Measurements from ENCODE around the gene MAP3K19. TPM values are rescaled to one million over a fixed set of nuclear protein-coding genes. Genes with fewer than 3 reads are reported as not detected.

The MAP3K19 gene
- polyA plus RNA-seq, 1 donor (not counting 4 experiments of a cell fraction or from before 2014, with no cell fraction given) = not detected

DNA sequence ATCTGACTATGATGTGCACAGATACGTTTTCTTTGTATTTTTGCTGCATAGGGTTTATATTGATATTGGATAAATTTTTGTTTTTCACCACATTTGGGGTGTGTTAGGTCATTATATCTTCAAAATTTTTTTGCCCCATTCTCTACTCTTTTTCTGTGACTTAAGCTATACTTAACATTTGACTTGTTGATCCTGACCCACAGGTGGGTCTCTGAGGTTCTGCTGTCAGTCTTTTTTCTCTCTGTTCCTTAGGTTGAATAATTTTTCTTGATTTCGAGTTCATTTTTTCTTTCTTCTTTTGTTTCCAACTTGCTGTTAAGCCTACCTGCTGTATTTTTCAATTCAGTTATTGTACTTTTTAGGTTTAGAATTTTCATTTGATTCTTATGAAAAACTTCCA lies 16.9 kb upstream of the MAP3K19 start:
- no peak for FAIRE-seq

DNA sequence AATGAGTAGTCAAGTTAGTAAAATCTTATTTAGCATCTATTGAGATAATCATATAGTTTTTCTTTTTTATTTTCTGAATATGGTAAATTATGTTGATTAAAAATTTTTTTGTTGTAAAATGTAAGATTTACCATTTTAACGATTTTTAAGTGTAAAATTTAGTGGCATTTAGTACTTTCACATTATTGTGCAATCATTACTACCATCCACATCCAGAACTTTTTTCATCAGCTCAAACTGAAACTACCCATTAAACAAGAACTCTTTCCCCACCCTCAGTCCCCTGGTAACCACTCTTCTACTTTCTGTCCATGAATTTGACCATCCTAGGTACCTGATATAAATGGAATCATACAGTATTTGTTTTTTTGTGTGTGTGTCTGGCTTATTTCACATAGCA lies 16.0 kb upstream of the MAP3K19 start:
- Histone ChIP-seq H3K9me1 (ENCODE audit: control insufficient read depth, extremely low read depth, insufficient read depth, low read length) (no peaks in the 10 kb centered on the region), H3K27ac (ENCODE audit: control insufficient read depth, insufficient read depth, low read length) (no peak overlapping the region), H2AFZ (ENCODE audit: control insufficient read depth, low read length) (no peak overlapping the region), H4K20me1 (ENCODE audit: control insufficient read depth, extremely low read depth, insufficient read depth, low read length) (no peaks in the 10 kb centered on the region), H3K36me3 (ENCODE audit: control insufficient read depth in 2 of 2, extremely low read depth in 1 of 2, insufficient read depth in 2 of 2, low read length in 2 of 2) (peaks cover 12 to 21% of the 10 kb centered on the region in 2 experiments), H3K9me3 (ENCODE audit: control insufficient read depth, low read depth, low read length) (no peaks in the 10 kb centered on the region), H3K9ac (ENCODE audit: control insufficient read depth, extremely low read depth, insufficient read depth, low read length) (no peak overlapping the region), H3K27me3 (ENCODE audit: control insufficient read depth, extremely low read depth, insufficient read depth, low read length) (no peaks in the 10 kb centered on the region), H3K4me3 (ENCODE audit: control insufficient read depth in 2 of 3, extremely low read depth in 1 of 3, insufficient read depth in 2 of 3, low read depth in 1 of 3, low read length in 3 of 3) (no peak overlapping the region), H3K79me2 (ENCODE audit: control insufficient read depth, insufficient read depth, low read length) (peaks cover 86% of the 10 kb centered on the region), H3K4me2 (ENCODE audit: control insufficient read depth, extremely low read depth, insufficient read depth, low read depth, low read length) (no peak overlapping the region), H3K4me1 (ENCODE audit: control insufficient read depth, extremely low read depth, insufficient read depth, low read length) (peaks cover 4% of the 10 kb centered on the region)
- DNase-seq (ENCODE audit: low read depth, low spot score) (no peak), FAIRE-seq (no peak)
- TF ChIP-seq EZH2 (IDR thresholded peaks at IDR 0.05; ENCODE audit: low read length) = no peak
- TF ChIP-seq, protein P1, sequence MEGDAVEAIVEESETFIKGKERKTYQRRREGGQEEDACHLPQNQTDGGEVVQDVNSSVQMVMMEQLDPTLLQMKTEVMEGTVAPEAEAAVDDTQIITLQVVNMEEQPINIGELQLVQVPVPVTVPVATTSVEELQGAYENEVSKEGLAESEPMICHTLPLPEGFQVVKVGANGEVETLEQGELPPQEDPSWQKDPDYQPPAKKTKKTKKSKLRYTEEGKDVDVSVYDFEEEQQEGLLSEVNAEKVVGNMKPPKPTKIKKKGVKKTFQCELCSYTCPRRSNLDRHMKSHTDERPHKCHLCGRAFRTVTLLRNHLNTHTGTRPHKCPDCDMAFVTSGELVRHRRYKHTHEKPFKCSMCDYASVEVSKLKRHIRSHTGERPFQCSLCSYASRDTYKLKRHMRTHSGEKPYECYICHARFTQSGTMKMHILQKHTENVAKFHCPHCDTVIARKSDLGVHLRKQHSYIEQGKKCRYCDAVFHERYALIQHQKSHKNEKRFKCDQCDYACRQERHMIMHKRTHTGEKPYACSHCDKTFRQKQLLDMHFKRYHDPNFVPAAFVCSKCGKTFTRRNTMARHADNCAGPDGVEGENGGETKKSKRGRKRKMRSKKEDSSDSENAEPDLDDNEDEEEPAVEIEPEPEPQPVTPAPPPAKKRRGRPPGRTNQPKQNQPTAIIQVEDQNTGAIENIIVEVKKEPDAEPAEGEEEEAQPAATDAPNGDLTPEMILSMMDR (optimal IDR thresholded peaks at IDR 0.05 in 1 of 3, IDR thresholded peaks at IDR 0.05 in 1 of 3, conservative IDR thresholded peaks at IDR 0.05 in 1 of 3; ENCODE audit: extremely low read depth in 1 of 3, insufficient read depth in 2 of 3, low read length in 3 of 3) = no peak
- dilution Hi-C loops (cut with MboI; ENCODE audit: extremely low pct_ligation_motif_present, low sequenced_read_pairs) = no loop called here

More for the DNA sequence above, 16.9 kb upstream of the MAP3K19 start:
- Histone ChIP-seq H3K4me3 (ENCODE audit: control insufficient read depth in 2 of 3, extremely low read depth in 1 of 3, insufficient read depth in 2 of 3, low read depth in 1 of 3, low read length in 3 of 3) (no peak overlapping the region), H3K9me1 (ENCODE audit: control insufficient read depth, extremely low read depth, insufficient read depth, low read length) (no peaks in the 10 kb centered on the region), H3K27me3 (ENCODE audit: control insufficient read depth, extremely low read depth, insufficient read depth, low read length) (no peaks in the 10 kb centered on the region), H2AFZ (ENCODE audit: control insufficient read depth, low read length) (no peak overlapping the region), H4K20me1 (ENCODE audit: control insufficient read depth, extremely low read depth, insufficient read depth, low read length) (no peaks in the 10 kb centered on the region), H3K27ac (ENCODE audit: control insufficient read depth, insufficient read depth, low read length) (no peak overlapping the region), H3K9me3 (ENCODE audit: control insufficient read depth, low read depth, low read length) (no peaks in the 10 kb centered on the region), H3K4me2 (ENCODE audit: control insufficient read depth, extremely low read depth, insufficient read depth, low read depth, low read length) (no peak overlapping the region), H3K4me1 (ENCODE audit: control insufficient read depth, extremely low read depth, insufficient read depth, low read length) (peaks cover 4% of the 10 kb centered on the region), H3K36me3 (ENCODE audit: control insufficient read depth in 2 of 2, extremely low read depth in 1 of 2, insufficient read depth in 2 of 2, low read length in 2 of 2) (peaks cover 12 to 21% of the 10 kb centered on the region in 2 experiments), H3K9ac (ENCODE audit: control insufficient read depth, extremely low read depth, insufficient read depth, low read length) (no peak overlapping the region), H3K79me2 (ENCODE audit: control insufficient read depth, insufficient read depth, low read length) (peaks cover 83% of the 10 kb centered on the region)
- dilution Hi-C loops (cut with MboI; ENCODE audit: extremely low pct_ligation_motif_present, low sequenced_read_pairs) = no loop called here
- no peak for TF ChIP-seq EZH2 (IDR thresholded peaks at IDR 0.05; ENCODE audit: low read length)
- TF ChIP-seq, protein P1 (optimal IDR thresholded peaks at IDR 0.05 in 1 of 3, IDR thresholded peaks at IDR 0.05 in 1 of 3, conservative IDR thresholded peaks at IDR 0.05 in 1 of 3; ENCODE audit: extremely low read depth in 1 of 3, insufficient read depth in 2 of 3, low read length in 3 of 3) = no peak
- DNase-seq (ENCODE audit: low read depth, low spot score) = no peak
